GM12878 (cell line): ENCODE data around the gene ZNF668. TPM values are rescaled to one million over a fixed set of nuclear protein-coding genes. Genes with fewer than 3 reads are reported as not detected.

Experiments
- CHD1 ChIP-seq: IDR thresholded peaks from 2 replicates; pipeline ENCODE4 v1.6.1; 2012; ENCODE audit warnings: low read depth, low read length, improper control_type of control experiment
- DPF2 ChIP-seq: fragments of 450-650 bp; IDR thresholded peaks from 2 replicates; pipeline ENCODE4 v1.6.1; 2017; ENCODE audit warnings: mild to moderate bottlenecking
- E2F4 ChIP-seq: IDR thresholded peaks from 2 replicates; pipeline ENCODE4 v1.6.1; 2012; ENCODE audit warnings: low read depth, low read length, improper control_type of control experiment
- E2F8 ChIP-seq: fragments of 450-650 bp; IDR thresholded peaks from 2 replicates; pipeline ENCODE4 v1.6.1; 2018; ENCODE audit warnings: mild to moderate bottlenecking, low read depth, moderate library complexity; ENCODE audit not compliant: partially characterized antibody
- EED ChIP-seq: sonication (generic); IDR thresholded peaks from 2 replicates; pipeline ENCODE4 v1.6.1; 2016; ENCODE audit warnings: antibody characterized with exemption, low read depth
- KDM1A ChIP-seq: fragments of 200-600 bp; sonication (generic); IDR thresholded peaks from 2 replicates; pipeline ENCODE4 v1.6.1; 2016; ENCODE audit warnings: borderline replicate concordance
- MLLT1 ChIP-seq: fragments of 450-650 bp; IDR thresholded peaks from 2 replicates; pipeline ENCODE4 v1.6.1; 2016; ENCODE audit warnings: mild to moderate bottlenecking
- MTA2 ChIP-seq: fragments of 450-650 bp; IDR thresholded peaks from 2 replicates; pipeline ENCODE4 v1.6.1; 2016; ENCODE audit warnings: low read depth, mild to moderate bottlenecking, moderate library complexity
- MXI1 ChIP-seq: fragments of 150-350 bp; IDR thresholded peaks from 2 replicates; pipeline ENCODE4 v1.6.1; 2011; ENCODE audit warnings: low read depth, mild to moderate bottlenecking, inconsistent platforms, low read length, improper control_type of control experiment
- RAD21 ChIP-seq: IDR thresholded peaks from 2 replicates; pipeline ENCODE4 v1.6.1; 2011; ENCODE audit warnings: mild to moderate bottlenecking, low read depth, low read length, moderate library complexity; ENCODE audit not compliant: insufficient read depth
- SKIL ChIP-seq: fragments of 450-650 bp; IDR thresholded peaks from 2 replicates; pipeline ENCODE4 v1.6.1; 2017; ENCODE audit warnings: mild to moderate bottlenecking, low read depth, inconsistent platforms; ENCODE audit not compliant: poor library complexity, severe bottlenecking
- SPI1 ChIP-seq: IDR thresholded peaks from 2 replicates; pipeline ENCODE4 v1.6.1; 2011; ENCODE audit warnings: low read depth, mild to moderate bottlenecking, low read length, moderate library complexity, borderline replicate concordance; ENCODE audit not compliant: insufficient read depth
- ZBTB11 ChIP-seq: fragments of 450-650 bp; formaldehyde crosslinking; IDR thresholded peaks from 2 replicates; pipeline ENCODE4 v1.5.0; 2022; ENCODE audit warnings: mild to moderate bottlenecking, missing genetic modification characterization
- ZZZ3 ChIP-seq: IDR thresholded peaks from 2 replicates; pipeline ENCODE4 v1.6.1; 2011; ENCODE audit warnings: low read depth; ENCODE audit not compliant: control insufficient read depth, insufficient read length
- polyA plus RNA-seq, 11 experiments: library from polyadenylated mRNA; depleted of rRNA in 4 of 11; unstranded in 6 of 11; stranded (reverse) in 5 of 11; fragments of >200 nt; fragmentation: Nextera tagmentation in 4 of 11; fragmentation: Illumina TruSeq in 1 of 11; extraction: Ambion mirVana in 4 of 11; extraction: Trizol in 1 of 11; gene quantifications; 1 replicate in 1 of 11; 2 replicates in 10 of 11; pipeline versions ENCODE4 v1.2.1 to v1.2.3, GENCODE V29; 2011 to 2016; ENCODE audit warnings: inconsistent platforms in 2 of 11, missing spikeins in 2 of 11, low read depth in 1 of 11
- total RNA-seq, 4 experiments: library from RNA; depleted of rRNA in 3 of 4; stranded (reverse); fragments of >200 nt in 3 of 4; fragmentation: Illumina TruSeq in 1 of 4; extraction: Trizol in 1 of 4; gene quantifications; 2 replicates each; pipeline versions ENCODE4 v1.2.1 to v1.2.3, GENCODE V29; 2013 to 2021

ZNF668 gene
- total and polyA plus RNA-seq, 10 of the 15 experiments (the other 5 are each of a cell fraction or from before 2014, with no cell fraction given) = 0.05 to 20.7 (median 10.0) TPM; not detected in 1

GRCh38 chr16:31032736-31033708 is 41.0 kb downstream of the ZNF668 start, which contains the start of gene STX4 (continued):
- peak; percentile 67 for TF ChIP-seq ZBTB11 (CRISPR knock-in tag)
- peak; percentile 61 for TF ChIP-seq MLLT1
- peak; percentile 44; the same call in 1 of the 2 replicates for TF ChIP-seq MTA2
- TF ChIP-seq MXI1 = peak; percentile 84
- TF ChIP-seq E2F4 = peak; percentile 84
- peak; percentile 96 for TF ChIP-seq DPF2
- no peak for TF ChIP-seq KDM1A
- no peak for TF ChIP-seq ZZZ3
- TF ChIP-seq SKIL = no peak
- TF ChIP-seq CHD1 = 0 out of 2 replicates have a peak, but pooled peaks have one; percentile 56
- peak; percentile 39; the same call in 1 of the 2 replicates for TF ChIP-seq EED
- TF ChIP-seq E2F8 = peak; percentile 91
- peak; percentile 9; the same call in 1 of the 2 replicates for TF ChIP-seq SPI1
- no peak for TF ChIP-seq RAD21
